Liver (tissue), 9 donors: ENCODE data around the gene USP15. TPM values are rescaled to one million over a fixed set of nuclear protein-coding genes. Genes with fewer than 3 reads are reported as not detected.

ENCODE experiments used
- DNase-seq: peaks from one replicate; pipeline ENCODE4 v3.0.0-alpha.2; 2017; ENCODE audit warnings: low spot score
- H3K27ac ChIP-seq, 2 donors: one replicate each; pipeline ENCODE4 v1.7.0; 2013; ENCODE audit warnings: inconsistent platforms in 2 of 2, low read length in 2 of 2, control low read depth in 1 of 2, low read depth in 1 of 2, mild to moderate bottlenecking in 1 of 2
- H3K27me3 ChIP-seq, 4 donors: one replicate each; pipeline versions ENCODE4 v1.6.1 to v1.7.0; 2013; ENCODE audit warnings: low read length in 3 of 4, inconsistent platforms in 1 of 4, mild to moderate bottlenecking in 1 of 4, moderate library complexity in 1 of 4; ENCODE audit not compliant: control insufficient read depth in 4 of 4, insufficient read depth in 4 of 4
- H3K36me3 ChIP-seq, 4 donors: one replicate each; pipeline versions ENCODE4 v1.6.1 to v1.7.0; 2013; ENCODE audit warnings: low read length in 3 of 4, mild to moderate bottlenecking in 3 of 4, low read depth in 1 of 4, moderate library complexity in 1 of 4; ENCODE audit not compliant: control insufficient read depth in 4 of 4, insufficient read depth in 3 of 4
- H3K4me1 ChIP-seq, 4 donors: one replicate each; pipeline versions ENCODE4 v1.6.1 to v1.7.0; 2013; ENCODE audit warnings: low read length in 3 of 4, mild to moderate bottlenecking in 3 of 4, moderate library complexity in 1 of 4; ENCODE audit not compliant: control insufficient read depth in 4 of 4, insufficient read depth in 4 of 4
- H3K4me3 ChIP-seq, 3 donors: one replicate each; pipeline versions ENCODE4 v1.6.1 to v1.7.0; 2013; ENCODE audit warnings: low read length in 3 of 3, control low read depth in 1 of 3, low read depth in 1 of 3, mild to moderate bottlenecking in 1 of 3
- H3K9ac ChIP-seq, 2 donors: one replicate each; pipeline ENCODE4 v1.7.0; 2013; ENCODE audit warnings: low read length in 2 of 2, mild to moderate bottlenecking in 2 of 2, moderate library complexity in 2 of 2, control low read depth in 1 of 2, low read depth in 1 of 2
- H3K9me3 ChIP-seq, 4 donors: one replicate each; pipeline versions ENCODE4 v1.6.1 to v1.7.0; 2013; ENCODE audit warnings: low read length in 3 of 4; ENCODE audit not compliant: control insufficient read depth in 4 of 4
- ATF3 ChIP-seq: IDR thresholded peaks from 2 replicates; pipeline ENCODE4 v1.6.1; 2016; ENCODE audit warnings: antibody characterized with exemption
- CTCF ChIP-seq: fragments of 150-350 bp; IDR thresholded peaks from 2 replicates; pipeline ENCODE4 v1.5.1; 2017; ENCODE audit warnings: improper control_type of control experiment, low read depth, low read length; ENCODE audit not compliant: missing input control
- EGR1 ChIP-seq, 2 donors: IDR thresholded peaks; 2 replicates each; pipeline ENCODE4 v1.6.1; 2016 to 2018; ENCODE audit warnings: antibody characterized with exemption in 2 of 2, low read depth in 2 of 2
- FOXA1 ChIP-seq: IDR thresholded peaks from 2 replicates; pipeline ENCODE4 v1.6.1; 2016; ENCODE audit warnings: antibody characterized with exemption
- FOXA2 ChIP-seq: IDR thresholded peaks from 2 replicates; pipeline ENCODE4 v1.6.1; 2016; ENCODE audit warnings: antibody characterized with exemption
- GABPA ChIP-seq, 2 donors: IDR thresholded peaks in 1 of 2; conservative IDR thresholded peaks in 1 of 2; 2 replicates each; pipeline ENCODE4 v1.6.1; 2016; ENCODE audit warnings: antibody characterized with exemption in 2 of 2, mild to moderate bottlenecking in 1 of 2, moderate library complexity in 1 of 2
- HNF4A ChIP-seq, 2 donors: conservative IDR thresholded peaks; 2 replicates each; pipeline ENCODE4 v1.6.1; 2016; ENCODE audit warnings: antibody characterized with exemption in 2 of 2, mild to moderate bottlenecking in 2 of 2
- HNF4G ChIP-seq: IDR thresholded peaks from 2 replicates; pipeline ENCODE4 v1.6.1; 2016; ENCODE audit warnings: antibody characterized with exemption
- JUND ChIP-seq, 2 donors: IDR thresholded peaks; 2 replicates each; pipeline ENCODE4 v1.6.1; 2016; ENCODE audit warnings: antibody characterized with exemption in 2 of 2
- MAX ChIP-seq: IDR thresholded peaks from 2 replicates; pipeline ENCODE4 v1.6.1; 2016; ENCODE audit warnings: antibody characterized with exemption
- RAD21 ChIP-seq, 2 donors: IDR thresholded peaks; 2 replicates each; pipeline ENCODE4 v1.6.1; 2016; ENCODE audit warnings: antibody characterized with exemption in 2 of 2, mild to moderate bottlenecking in 2 of 2
- REST ChIP-seq: IDR thresholded peaks from 2 replicates; pipeline ENCODE4 v1.6.1; 2016; ENCODE audit warnings: antibody characterized with exemption, mild to moderate bottlenecking
- RXRA ChIP-seq, 2 donors: IDR thresholded peaks; 2 replicates each; pipeline ENCODE4 v1.6.1; 2017 to 2018; ENCODE audit warnings: antibody characterized with exemption in 2 of 2, mild to moderate bottlenecking in 1 of 2
- TAF1 ChIP-seq: conservative IDR thresholded peaks from 2 replicates; pipeline ENCODE4 v1.6.1; 2016; ENCODE audit warnings: antibody characterized with exemption, mild to moderate bottlenecking
- YY1 ChIP-seq: IDR thresholded peaks from 2 replicates; pipeline ENCODE4 v1.6.1; 2016; ENCODE audit warnings: antibody characterized with exemption, mild to moderate bottlenecking
- ZBTB33 ChIP-seq: IDR thresholded peaks from 2 replicates; pipeline ENCODE4 v1.6.1; 2016; ENCODE audit warnings: antibody characterized with exemption
- WGBS: extraction: QIAGEN DNeasy Blood & Tissue Kit; methylation state at CpG from one replicate; pipeline ENCODE4 v1.1.7; 2013; 5-methylcytosine and 5-hydroxymethylcytosine counted together
- polyA plus RNA-seq, 2 donors: library from polyadenylated mRNA; stranded (reverse) in 1 of 2; unstranded in 1 of 2; fragments of 200-250 nt in 1 of 2; fragments of >200 nt in 1 of 2; fragmentation: Nextera tagmentation in 1 of 2; extraction: Ambion mirVana in 1 of 2; gene quantifications; one replicate each; pipeline versions ENCODE4 v1.2.1 to v1.2.3, GENCODE V29; 2013 to 2015
- total RNA-seq, 2 donors: library from RNA; depleted of rRNA; stranded (reverse); fragments of >200 nt; gene quantifications; one replicate each; pipeline ENCODE4 v1.2.3, GENCODE V29; 2014
- donor health status: healthy.
- donor health status: healthy.
- donor health status: healthy.
- donor health status: healthy.
- donor health status: healthy.

The USP15 gene
- total and polyA plus RNA-seq, 4 donors: 16.6 to 188 (median 56.5) TPM

- no peaks in the 10 kb centered on the region for H3K4me1 ChIP-seq
- H3K4me3 ChIP-seq: no peak overlapping the region
- H3K9ac ChIP-seq: no peak overlapping the region
- no peak overlapping the region for H3K27ac ChIP-seq
- 80% methylated on average over 3 of the region's 3 CpGs for WGBS
- no peaks in the 10 kb centered on the region for H3K27me3 ChIP-seq
- TF ChIP-seq CTCF (no peak), HNF4A (conservative IDR thresholded peaks at IDR 0.05) (no peak), HNF4G (no peak), TAF1 (no peak), MAX (no peak), REST (no peak), FOXA2 (no peak), EGR1 (IDR thresholded peaks at IDR 0.05; ENCODE audit: low read depth in 2 of 2) (no peak), RAD21 (IDR thresholded peaks at IDR 0.05) (no peak), FOXA1 (no peak), ZBTB33 (no peak), GABPA (IDR thresholded peaks at IDR 0.05 in 1 of 2, conservative IDR thresholded peaks at IDR 0.05 in 1 of 2) (no peak), YY1 (no peak), ATF3 (no peak), JUND (IDR thresholded peaks at IDR 0.05) (no peak), RXRA (IDR thresholded peaks at IDR 0.05) (no peak)
- no peak for DNase-seq
- H3K36me3 ChIP-seq: no peaks in the 10 kb centered on the region
- no peaks in the 10 kb centered on the region for H3K9me3 ChIP-seq
Measured at GRCh38 chr12:62232143-62232729, 28.0 kb upstream of the USP15 start.

GRCh38 chr12:62233805-62234204 is 26.4 kb upstream of the USP15 start:
- H3K36me3 ChIP-seq: no peaks in the 10 kb centered on the region
- H3K9me3 ChIP-seq: no peaks in the 10 kb centered on the region
- H3K4me3 ChIP-seq: no peak overlapping the region
- no peak overlapping the region for H3K27ac ChIP-seq
- H3K27me3 ChIP-seq: no peaks in the 10 kb centered on the region
- WGBS: 91% methylated on average over 2 of the region's 2 CpGs
- H3K4me1 ChIP-seq: no peaks in the 10 kb centered on the region
- no peak overlapping the region for H3K9ac ChIP-seq
- DNase-seq: no peak
- TF ChIP-seq RAD21 (IDR thresholded peaks at IDR 0.05) (no peak), YY1 (no peak), FOXA2 (no peak)
